ENCODE measurements around the gene OGFR.

GRCh38 chr20:62850333-62850974, 45.8 kb downstream of the OGFR start:
- TF ChIP-seq CTCF (conservative IDR thresholded peaks at IDR 0.05) (no peak), EZH2 (IDR thresholded peaks at IDR 0.05; ENCODE audit: low read depth) (no peak)
